Occipital lobe (tissue), 2 donors: Measurements from ENCODE around the gene TAS2R42. TPM values are rescaled to one million over a fixed set of nuclear protein-coding genes. Genes with fewer than 3 reads are reported as not detected.

ENCODE experiments used
- DNase-seq: peaks from one replicate; lab custom pipeline; 2025; lab: John Stamatoyannopoulos, UW
- total RNA-seq: library from RNA; depleted of rRNA; stranded (reverse); fragments of >200 nt; gene quantifications from one replicate; pipeline ENCODE4 v1.2.3, GENCODE V29; 2014

The TAS2R42 gene, protein sequence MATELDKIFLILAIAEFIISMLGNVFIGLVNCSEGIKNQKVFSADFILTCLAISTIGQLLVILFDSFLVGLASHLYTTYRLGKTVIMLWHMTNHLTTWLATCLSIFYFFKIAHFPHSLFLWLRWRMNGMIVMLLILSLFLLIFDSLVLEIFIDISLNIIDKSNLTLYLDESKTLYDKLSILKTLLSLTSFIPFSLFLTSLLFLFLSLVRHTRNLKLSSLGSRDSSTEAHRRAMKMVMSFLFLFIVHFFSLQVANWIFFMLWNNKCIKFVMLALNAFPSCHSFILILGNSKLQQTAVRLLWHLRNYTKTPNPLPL
- total RNA-seq = not detected

DNA sequence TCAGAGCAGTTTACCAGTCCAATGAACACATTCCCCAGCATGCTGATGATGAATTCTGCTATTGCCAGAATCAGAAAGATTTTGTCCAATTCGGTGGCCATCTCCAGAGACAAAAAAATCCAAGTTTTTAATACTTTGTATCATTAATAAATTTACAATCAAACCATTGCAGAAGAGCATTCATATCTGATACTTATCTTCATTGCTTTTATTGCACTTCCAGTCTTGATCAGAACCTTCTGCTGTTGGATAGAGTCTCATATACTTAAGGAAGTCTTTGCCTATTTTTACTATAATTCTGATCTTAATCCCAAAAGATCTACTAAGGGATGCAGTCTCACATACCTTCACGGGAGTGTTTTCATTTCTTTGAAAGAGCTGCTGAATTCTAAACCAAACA is at the start of gene TAS2R42:
Gene TAS2R42, minus strand, starts transcription at position 101 of the 400 bp plus-strand sequence. Its CDS starts 0 bp downstream, at position 101.
- DNase-seq = no peak

DNA sequence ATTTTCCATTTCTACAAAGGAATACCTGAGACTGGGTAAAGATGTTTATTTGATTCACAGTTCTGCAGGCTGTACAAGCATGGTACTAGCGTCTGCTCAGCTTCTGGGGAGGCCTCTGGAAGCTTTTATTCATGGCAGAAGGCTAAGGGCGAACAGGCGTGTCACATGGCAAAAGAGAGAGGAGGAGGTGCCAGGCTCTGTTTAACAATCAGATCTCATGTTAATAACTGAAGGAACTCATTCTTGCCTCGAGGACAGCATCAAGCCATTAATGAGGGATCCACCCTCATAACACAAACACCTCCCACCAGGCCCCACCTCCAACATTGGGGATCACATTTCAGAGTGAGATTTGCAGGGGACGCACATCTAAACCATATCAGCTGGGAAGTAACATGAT is 46.8 kb upstream of the TAS2R42 start:
- no peak for DNase-seq

DNA sequence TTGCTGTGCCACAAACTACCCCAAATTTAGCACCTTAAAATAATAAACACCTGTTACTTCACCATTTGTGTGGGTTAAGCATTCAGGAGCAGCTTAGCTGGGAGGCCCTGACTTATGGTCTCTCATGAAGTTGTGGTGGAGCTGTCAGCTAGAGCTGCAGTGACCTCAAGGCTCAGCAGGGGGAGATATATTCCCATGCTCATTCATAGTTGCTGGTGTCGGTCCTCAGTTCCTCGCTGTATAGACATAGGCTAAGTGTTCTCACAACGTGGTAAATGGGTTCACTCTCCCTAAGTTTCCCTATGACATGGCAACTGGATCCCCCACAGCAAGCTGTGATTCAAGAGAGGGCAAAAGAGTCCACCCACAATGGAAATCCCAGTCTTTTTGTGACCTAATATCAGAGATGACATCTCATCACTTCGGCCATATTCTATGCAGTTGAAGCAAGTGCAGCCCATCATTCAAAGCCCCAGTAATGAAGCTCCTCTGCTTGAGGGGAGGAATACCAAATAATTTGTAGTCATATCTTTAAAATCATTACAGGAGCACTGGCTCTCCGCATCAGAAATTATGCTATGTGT is 41.7 kb upstream of the TAS2R42 start:
- no peak for DNase-seq

DNA sequence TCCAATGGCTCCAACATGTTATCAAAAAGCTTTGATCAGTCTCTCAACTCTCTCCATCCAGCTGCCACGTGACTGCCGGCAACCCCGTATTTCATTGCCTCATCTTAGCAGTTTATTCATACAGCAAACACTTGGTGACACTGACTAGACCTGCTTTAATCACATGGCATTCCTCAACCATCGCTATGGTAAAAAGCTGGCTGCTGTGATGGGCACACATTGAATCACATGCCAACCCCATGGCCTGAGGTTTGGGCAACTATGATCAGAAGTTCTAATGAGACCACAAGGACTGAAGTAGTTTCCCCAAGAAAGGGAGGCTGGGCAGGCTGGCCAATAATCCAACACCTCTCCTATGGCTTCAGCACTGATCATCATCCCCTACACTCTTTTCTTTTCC is 40.6 kb upstream of the TAS2R42 start:
- DNase-seq = no peak

DNA sequence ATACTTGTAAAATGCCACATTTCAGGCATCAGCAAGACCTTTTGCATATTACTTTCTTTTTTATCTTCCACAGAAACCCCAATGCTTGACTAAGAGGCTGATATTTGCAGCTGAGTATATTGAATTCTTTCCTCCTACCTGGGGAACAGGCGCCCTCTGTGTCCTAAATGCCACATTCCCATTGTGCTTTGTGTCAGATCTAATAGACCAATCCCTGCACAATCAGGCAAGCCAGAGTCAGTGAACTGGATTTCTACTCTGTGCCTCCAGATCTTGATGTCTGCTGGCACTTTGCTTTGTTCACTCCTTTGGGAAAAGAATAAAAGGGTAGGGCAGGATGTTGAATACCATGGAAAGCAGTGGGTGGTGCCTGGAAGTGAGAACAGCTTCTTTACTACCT is 22.4 kb upstream of the TAS2R42 start:
- no peak for DNase-seq

DNA sequence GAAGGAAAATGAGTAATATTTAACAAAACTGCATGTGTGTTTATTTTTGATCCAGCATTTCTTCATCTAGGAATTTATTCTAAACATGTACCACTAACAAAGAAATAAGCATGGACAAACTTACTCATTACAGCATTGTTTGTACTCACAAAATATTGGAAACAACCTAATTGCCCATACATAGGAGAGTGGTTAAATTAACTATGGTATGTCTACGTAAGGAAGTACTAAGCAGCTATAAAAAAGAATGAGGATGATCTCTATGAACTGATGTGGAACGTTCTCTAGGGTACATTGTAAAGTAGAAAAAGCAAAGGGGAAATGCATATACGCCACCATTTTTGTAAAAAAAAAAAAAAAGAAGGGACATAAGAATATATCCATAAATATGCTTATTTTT is 17.4 kb upstream of the TAS2R42 start:
- DNase-seq = no peak

DNA sequence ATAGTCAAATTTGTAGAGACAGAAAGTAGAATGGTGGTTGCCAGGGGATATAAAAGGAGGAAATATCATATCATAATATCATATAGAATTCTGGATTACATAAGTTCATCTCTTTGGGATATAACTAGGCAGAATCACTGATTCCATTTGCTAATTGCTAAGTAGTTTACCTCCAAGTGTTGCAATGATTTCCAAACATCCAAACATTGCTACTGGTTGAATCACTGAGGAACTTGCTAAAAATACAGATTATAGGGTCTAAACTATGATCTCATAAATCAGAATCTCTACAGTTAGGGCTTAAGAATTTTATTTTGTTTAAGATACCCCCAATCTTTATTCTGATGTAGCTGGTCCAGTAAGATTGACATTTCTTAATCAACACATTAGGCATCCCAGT is 16.1 kb upstream of the TAS2R42 start:
- DNase-seq = no peak

DNA sequence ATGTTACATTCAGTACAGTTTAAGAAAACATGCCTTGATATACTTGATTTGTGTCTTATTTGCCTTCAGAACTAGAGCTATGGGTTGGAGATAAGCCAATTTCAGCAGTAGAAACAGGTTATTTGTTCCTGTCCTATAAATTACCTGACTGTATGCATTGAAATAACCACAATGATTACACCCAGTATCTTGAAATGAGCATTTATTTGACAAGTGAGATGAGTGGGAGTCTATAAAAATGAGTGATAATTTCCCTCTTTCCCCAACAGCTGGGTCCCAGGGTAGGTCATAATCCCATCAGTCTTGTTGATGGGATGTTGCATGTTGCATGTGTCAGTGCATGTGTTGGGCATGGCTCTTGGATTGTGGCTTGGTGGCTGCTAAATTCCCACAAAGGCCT is 3.7 kb downstream of the TAS2R42 start:
- no peak for DNase-seq

DNA sequence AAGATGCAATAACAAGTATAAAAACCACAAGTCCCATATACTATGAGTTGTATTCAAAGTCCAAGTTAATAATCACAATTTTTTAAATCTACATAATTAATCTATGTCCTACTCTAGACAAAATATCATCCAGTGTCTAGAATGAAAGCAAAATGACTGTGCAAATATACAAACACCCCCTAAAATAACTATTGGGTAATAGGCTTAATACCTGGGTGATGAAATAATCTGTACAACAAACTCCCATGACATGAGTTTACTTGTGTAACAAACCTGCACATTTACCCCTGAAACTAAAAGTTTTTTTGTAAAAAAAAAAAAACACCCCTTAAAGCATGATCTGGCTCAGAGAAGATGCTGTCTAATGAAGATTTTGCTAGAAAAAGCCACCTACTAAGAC is 4.2 kb downstream of the TAS2R42 start:
- no peak for DNase-seq

DNA sequence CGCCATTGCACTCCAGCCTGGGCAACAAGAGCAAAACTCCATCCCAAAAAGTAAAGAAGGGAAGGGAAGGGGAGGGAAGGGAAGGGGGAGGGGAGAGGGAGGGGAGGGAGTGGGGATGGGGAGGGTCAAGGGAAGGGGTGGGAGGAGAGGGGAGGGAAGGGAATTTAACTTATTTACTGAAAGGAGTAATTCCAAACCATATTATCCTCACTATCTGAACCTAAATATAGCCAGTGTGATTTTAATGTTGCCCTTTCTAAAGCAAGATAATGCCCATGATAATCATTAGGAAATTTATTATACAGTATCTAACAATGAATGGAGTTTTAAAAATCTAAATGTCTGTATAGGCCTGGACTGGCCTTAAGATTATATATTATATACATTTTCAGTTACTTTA is 8.5 kb downstream of the TAS2R42 start:
- DNase-seq = no peak

DNA sequence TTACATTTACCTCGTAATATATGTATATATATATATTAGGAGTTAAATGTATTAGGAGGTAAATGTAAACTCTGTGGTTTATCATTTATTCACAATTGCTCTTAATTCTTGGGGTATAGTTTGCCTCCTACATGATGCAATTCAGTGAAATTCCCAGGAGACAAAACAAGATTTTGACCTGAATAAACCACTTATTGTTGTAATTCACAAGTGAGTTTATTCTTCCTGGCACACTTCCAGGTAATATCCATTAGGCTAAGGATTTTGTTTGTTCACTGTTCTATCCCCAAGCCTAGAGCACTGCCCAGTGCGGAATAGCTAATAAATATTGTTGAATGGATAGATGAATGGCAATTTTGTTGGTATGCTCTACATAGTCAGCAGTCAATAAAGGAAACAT is 12.7 kb downstream of the TAS2R42 start:
- no peak for DNase-seq

DNA sequence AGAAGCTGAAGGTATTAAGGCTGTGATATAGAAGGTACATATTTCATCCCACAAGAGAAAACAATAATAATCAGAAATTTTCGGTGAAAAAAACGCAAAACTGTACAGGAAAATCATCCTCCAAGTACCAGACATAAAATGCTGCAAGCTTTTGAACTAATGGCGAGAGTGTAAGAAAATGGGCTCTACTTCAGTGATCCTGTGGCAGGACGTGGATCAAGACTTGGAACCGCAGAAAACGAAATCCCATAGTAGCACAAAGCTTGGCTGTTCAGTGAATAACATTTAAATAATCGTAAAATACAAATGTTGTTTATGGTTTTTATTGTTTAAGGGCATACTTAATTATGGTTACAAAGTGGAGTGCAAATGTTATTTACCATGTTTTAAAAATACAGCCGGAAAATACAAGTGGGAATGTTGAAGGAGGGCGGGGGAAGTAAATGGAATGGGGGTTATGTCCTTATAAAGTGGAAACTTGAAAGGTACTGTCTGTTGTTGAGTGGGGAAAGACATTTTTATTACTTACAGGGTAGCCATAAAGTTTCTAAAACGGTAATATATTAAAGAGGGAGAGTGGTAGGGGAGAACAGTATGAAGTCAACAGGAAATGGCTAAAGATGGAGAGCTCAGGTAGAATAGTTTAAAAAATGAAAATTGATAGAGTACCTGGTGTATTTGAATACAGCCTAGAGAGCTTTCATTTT is 14.6 kb downstream of the TAS2R42 start:
- no peak for DNase-seq

DNA sequence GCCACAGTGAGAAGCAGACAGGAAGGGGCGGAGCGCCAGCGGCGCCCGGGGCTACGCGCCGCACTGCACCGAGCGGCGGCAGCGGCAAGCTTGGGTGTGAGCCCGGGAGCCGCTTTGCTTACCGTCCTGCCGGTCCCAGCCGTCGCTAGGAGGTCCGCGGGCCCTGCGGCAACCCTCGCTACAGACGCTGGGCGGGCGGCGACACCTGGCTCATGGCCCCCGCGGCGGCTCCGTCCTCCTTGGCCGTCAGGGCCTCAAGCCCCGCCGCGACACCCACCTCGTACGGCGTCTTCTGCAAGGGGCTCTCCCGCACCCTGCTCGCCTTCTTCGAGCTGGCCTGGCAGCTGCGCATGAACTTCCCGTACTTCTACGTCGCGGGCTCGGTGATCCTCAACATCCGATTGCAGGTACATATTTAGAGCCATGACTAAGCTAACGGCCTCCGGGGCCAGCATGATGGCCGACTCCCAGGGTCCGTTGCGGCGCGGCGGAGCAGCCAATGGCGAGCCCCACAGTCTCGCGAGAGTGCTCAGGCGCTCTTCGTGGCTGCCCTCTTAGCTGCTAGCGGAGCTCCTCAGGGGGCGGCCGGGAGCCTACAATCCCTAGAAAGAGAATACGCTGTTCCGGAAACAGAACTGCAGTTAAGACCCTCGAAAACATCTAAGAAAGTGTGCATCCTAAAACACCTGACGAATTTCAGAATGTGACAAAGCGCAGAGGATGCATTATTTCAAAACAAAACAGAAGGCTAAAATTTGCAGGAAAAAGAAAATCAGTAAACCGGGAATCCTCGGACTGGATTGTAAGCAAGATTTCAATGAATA is 15.4 kb downstream of the TAS2R42 start, which contains the start of gene SMIM10L1:
Gene SMIM10L1, plus strand, starts transcription at position 50 of the 824 bp plus-strand sequence. Its CDS starts 163 bp downstream, at position 213.
- peak; percentile 83 for DNase-seq

DNA sequence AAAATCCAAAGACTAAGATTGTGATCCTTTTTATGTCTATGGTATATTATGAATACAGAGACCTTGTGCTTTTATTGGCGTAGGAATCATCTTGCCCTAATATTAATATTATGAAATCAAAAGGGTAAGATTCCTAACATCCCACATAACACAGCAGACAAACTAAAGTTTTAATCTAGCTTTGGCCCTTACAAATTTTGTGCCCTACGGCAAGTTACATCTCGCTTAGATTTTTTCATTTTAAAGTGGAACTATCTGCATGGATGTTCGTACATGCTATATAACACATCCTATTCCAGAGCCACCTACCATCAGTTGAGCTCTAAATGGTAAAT is 16.0 kb downstream of the TAS2R42 start:
- DNase-seq = no peak

DNA sequence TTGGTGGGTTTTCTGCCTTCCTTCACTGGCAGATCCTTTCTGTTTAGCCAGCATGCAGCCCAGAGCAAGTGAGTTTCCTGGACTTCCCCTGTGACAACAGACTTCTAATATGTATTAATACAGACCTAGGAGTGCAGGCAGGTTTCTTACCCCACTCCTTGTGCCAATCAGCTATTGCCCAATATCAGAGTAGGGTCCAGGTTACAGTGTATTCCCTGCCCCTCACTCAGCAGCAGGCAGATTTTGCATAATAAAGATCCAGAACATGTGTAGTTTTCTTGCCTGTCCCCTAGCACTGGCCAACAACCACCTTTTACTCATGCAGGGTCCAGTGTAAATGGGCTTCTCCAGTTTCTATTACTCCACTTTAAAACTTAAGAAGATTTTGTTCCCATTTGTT is 20.4 kb downstream of the TAS2R42 start:
- no peak for DNase-seq

DNA sequence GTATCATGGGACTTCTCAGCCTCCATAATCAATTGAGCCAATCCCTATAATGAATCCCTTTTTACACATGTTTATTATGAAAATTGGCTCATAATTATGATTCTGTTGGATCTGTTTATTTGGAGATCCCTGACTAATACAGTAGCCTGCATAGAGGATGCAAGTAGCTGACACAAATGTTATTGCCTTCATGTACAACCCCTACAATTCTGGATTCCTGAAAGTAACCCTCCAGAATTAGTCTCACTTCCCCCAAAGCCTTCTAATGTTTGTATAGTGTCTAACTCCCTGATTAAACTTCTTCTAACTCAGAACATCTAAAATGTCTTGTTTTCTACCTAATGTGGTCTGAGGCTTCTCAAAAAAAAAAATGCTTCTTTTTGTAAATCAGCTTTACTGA is 22.4 kb downstream of the TAS2R42 start:
- no peak for DNase-seq

DNA sequence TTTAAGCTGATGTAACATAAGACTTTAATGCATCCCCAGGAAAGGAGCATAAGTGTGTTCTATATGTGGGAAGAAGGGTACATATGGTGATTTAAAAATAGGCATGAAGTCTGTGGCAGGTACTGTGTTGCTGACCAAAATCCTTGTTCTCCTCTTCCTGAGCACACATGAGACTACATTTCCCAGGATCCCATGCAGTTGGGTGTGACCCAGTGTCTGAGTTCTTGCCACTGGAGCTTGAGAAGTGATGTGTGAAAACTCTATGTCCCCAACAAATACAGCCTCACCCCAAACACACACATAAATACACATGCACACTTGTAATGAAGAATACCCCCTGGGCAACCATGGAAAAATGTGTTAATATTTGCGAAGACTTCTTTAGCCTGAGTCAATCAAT is 24.2 kb downstream of the TAS2R42 start:
- DNase-seq = no peak

DNA sequence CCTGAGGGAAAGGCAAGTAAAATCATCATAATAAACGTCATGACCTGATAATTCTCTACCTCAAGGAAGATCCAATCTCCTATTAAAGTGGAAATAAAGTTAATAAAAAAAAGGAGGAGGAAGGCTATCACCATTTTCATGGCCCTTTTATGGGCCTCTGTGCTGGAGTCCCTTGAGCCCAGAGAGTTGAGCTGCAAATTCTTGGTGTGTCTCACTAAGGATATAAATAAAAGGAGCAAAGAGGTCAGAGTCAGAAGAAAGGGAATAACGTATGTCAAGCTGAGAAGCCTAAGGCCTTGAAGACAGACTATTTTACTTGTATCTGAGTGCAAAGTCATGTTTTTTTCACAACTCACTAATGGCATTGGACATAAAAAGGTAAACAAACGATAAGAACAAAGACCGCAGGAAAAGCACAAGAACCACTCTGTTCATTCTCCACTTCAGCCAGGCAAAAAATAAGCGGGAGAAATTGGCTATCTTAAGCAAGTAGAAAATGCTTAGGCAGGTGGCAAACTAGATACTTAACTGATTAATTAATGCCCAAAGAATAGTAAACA is 27.8 kb downstream of the TAS2R42 start:
- no peak for DNase-seq

DNA sequence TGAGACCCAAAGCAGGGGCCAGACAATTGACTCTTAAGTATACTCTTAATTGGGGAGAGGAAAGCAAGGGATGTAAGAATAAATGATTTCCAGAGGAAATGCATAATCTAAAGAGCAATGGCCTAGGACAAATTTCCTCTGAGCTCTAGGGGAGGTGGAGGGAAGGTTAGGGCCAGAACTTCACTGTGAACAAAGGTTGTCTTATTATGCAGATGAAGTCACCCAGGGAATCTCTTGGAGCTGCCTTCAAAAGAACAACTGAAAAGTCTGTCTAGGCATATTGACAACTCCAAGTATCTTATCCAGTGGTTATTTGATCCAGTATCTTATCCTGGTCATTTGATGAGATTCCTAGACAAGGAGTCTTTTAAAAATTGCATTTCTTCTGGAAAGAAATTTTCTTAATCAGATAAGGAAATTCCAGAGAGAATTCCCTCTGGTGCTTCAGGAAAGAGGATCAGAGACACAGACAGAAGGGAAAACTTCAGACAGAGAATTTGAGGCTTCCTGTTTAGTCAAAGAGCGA is 32.3 kb downstream of the TAS2R42 start:
- no peak for DNase-seq

DNA sequence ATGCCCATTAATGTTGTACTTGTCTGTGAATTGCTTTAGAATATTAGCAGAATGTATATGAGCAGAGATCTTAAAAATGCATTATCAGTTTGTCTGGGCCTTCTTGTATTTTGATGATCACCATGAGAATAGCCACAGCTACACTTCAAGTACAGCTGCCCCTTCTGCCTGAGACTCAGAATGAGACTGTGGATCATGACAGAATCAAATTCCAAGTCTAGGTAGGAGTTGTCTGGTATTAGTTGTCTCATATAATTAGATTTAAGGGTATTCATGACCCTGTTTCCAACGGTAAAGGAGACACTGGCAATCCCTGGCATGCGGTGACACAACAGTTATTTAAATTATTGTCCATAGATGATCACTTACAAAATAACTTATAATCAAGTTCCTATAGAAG is 34.0 kb downstream of the TAS2R42 start:
- DNase-seq = no peak

DNA sequence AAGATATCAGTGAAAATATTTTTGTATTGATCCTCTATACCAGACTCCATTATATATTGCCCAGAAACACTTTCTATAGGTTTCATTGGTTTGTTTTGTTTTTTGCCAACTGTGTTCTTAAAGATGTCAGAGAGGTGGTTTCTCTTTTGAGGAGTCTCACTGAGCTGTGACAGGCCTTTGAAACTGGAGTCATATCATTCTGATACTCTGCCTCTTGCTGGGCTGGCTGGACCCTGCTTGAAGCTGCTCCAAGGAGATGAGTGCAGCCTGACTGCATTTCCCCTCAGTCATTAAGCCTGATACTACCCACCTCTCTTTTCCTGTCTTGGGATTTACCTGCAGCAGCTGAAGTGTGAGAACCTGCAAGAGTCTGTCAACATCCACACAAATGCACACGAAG is 35.9 kb downstream of the TAS2R42 start:
- DNase-seq = no peak
